Activated CD4-positive, alpha-beta memory T cell treated with anti-CD3 and anti-CD28 coated beads, Interleukin-2, amount 10 ng/mL, durations not matched to agents 7 days and 5 days (primary cell): Measurements from ENCODE around the gene OR51F2. TPM values are rescaled to one million over a fixed set of nuclear protein-coding genes. Genes with fewer than 3 reads are reported as not detected.
"Not testable (repeated sequence)": the region's sequence is repeated elsewhere in the genome, so short reads cannot be mapped to it uniquely, and the experiment has no call there.

Experiments
- CTCF ChIA-PET: fragments of 350-600 bp; sonication (Branson Sonifier 250); formaldehyde crosslinking; loops from one replicate; lab custom pipeline; 2021; ENCODE audit warnings: antibody characterized with exemption, inconsistent platforms; lab: Charles Lee
- POLR2A ChIA-PET: fragments of 350-600 bp; sonication (Branson Sonifier 250); formaldehyde crosslinking; loops from one replicate; lab custom pipeline; 2021; ENCODE audit warnings: antibody characterized with exemption; lab: Charles Lee
- DNase-seq: peaks from one replicate; pipeline ENCODE4 v3.0.0-alpha.2; 2020
- H3K27ac Mint-ChIP-seq: one replicate; pipeline ENCODE4 v1.8.0; 2021; ENCODE audit warnings: mild to moderate bottlenecking, mixed read lengths
- H3K27me3 Mint-ChIP-seq: one replicate; pipeline ENCODE4 v1.8.0; 2021; ENCODE audit warnings: mixed read lengths
- H3K36me3 Mint-ChIP-seq: one replicate; pipeline ENCODE4 v1.8.0; 2021; ENCODE audit warnings: low read depth, mixed read lengths
- H3K4me1 Mint-ChIP-seq: one replicate; pipeline ENCODE4 v1.8.0; 2021; ENCODE audit warnings: mixed read lengths
- H3K4me3 Mint-ChIP-seq: one replicate; pipeline ENCODE4 v1.8.0; 2021; ENCODE audit warnings: mild to moderate bottlenecking, mixed read lengths
- H3K9me3 Mint-ChIP-seq: one replicate; pipeline ENCODE4 v1.8.0; 2021; ENCODE audit warnings: mixed read lengths
- total RNA-seq, 2 experiments: library from RNA; stranded (reverse); gene quantifications; one replicate each; pipeline ENCODE4 v1.2.3, GENCODE V29; 2021

The OR51F2 gene
- not detected for total RNA-seq

DNA sequence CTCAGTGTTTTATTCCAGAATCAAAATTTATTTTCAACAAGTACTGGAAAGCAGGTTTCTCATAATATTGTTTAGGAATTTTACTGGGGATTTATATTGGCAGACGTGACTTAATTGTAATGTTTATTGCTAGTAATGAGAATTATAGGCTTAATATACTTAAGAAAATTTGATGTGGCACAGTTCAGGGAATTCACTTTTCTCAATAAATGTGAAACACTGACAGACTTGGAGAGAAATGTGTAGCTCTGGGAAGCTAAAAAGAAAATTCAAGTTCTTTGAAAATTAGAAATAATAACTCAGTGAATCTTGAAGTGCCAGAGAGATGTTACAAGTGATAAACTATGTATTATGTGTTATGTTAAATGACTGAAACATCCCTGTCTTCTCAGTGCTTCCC, at the start of gene OR51F2:
TSS of gene OR51F2 (plus strand) at position 301 of the 400 bp plus-strand sequence. CDS start 101 bp downstream, outside the sequence.
- H3K4me1 Mint-ChIP-seq, result no peaks in the 10 kb centered on the region
- no peak for DNase-seq
- H3K27me3 Mint-ChIP-seq, result no peaks in the 10 kb centered on the region
- H3K36me3 Mint-ChIP-seq, result no peaks in the 10 kb centered on the region
- H3K9me3 Mint-ChIP-seq, result no peaks in the 10 kb centered on the region
- H3K4me3 Mint-ChIP-seq, result no peak within 1 kb of the TSS
- ChIA-PET POLR2A (no interaction called here), CTCF (no interaction called here)
- H3K27ac Mint-ChIP-seq, result no peak within 1 kb of the TSS

DNA sequence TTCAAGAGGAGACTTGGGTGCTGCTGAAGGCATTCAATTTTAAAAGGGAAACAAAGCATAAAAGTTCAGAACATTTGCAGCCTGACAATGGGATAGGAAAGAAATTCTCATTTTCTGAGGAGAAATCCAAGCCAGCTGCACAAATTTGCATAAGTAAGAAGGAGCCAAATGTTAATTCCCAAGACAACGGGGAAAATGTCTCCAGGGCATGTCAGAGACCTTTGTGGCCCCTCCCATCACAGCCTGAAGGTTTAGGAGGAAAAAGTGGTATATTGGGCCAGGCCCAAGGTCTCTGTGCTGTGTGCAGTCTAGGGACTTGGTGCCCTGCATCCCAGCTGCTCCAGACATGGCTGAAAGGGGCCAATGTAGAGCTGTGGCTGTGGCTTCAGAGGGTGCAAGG, 38.7 kb upstream of the OR51F2 start:
- Mint-ChIP-seq H3K27ac (no peak overlapping the region), H3K4me1 (no peaks in the 10 kb centered on the region), H3K27me3 (no peaks in the 10 kb centered on the region), H3K4me3 (no peak overlapping the region), H3K36me3 (no peaks in the 10 kb centered on the region), H3K9me3 (peaks cover 3% of the 10 kb centered on the region)
- POLR2A ChIA-PET, result no interaction called here
- CTCF ChIA-PET, result no interaction called here
- DNase-seq, result no peak

- DNase-seq, result no peak
- Mint-ChIP-seq H3K4me1 (no peaks in the 10 kb centered on the region), H3K27me3 (peaks cover 1% of the 10 kb centered on the region), H3K27ac (no peak overlapping the region), H3K4me3 (no peak overlapping the region), H3K9me3 (no peaks in the 10 kb centered on the region), H3K36me3 (no peaks in the 10 kb centered on the region)
- ChIA-PET POLR2A (no interaction called here), CTCF (no interaction called here)
Observed at GRCh38 chr11:4797206-4797605, 23.9 kb upstream of the OR51F2 start.

DNA sequence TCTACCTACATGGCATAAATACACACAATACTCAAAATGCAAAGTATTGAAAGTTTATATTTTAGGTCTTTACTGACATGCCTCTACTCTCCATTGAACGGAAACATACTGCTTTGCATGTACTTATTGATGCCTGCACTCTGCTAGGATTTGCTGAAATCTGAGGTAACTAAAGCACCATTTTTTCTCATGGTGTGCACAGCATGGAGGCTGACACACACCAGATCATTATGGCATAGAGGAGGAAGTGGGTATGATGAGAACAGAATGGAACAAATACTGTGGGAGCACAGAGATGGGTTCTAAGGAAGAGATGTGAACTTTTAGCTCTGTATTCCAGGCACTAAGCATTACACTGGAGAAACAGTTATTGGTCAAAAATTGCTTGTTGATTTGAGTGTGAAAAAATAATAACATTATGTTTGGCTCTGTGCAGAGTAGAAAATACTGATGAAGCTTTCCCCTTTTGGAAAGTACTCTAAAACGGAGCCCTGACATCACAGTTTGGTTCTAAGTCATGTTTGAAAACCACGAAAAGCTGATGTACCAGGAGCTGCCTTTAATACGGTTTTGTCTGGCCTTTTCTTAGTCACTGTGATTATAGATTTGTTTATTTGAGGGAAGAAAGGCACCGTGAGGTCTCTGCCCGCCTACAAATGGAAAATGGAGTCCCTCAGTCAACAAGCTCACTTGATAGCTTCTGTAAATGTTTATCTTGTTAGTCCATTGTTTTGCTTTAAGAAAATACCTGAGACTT, 22.5 kb upstream of the OR51F2 start:
- no peaks in the 10 kb centered on the region for H3K9me3 Mint-ChIP-seq
- POLR2A ChIA-PET, result no interaction called here
- H3K27me3 Mint-ChIP-seq, result peaks cover 1% of the 10 kb centered on the region

GRCh38 chr11:4801316-4801715, 19.8 kb upstream of the OR51F2 start:
- H3K36me3 Mint-ChIP-seq, H3K27me3 Mint-ChIP-seq, H3K27ac Mint-ChIP-seq, CTCF ChIA-PET, H3K4me1 Mint-ChIP-seq, DNase-seq, H3K9me3 Mint-ChIP-seq, H3K4me3 Mint-ChIP-seq, POLR2A ChIA-PET: not testable (repeated sequence)

More for the DNA sequence above, 22.5 kb upstream of the OR51F2 start:
- no peaks in the 10 kb centered on the region for H3K4me1 Mint-ChIP-seq
- no peaks in the 10 kb centered on the region for H3K36me3 Mint-ChIP-seq
- CTCF ChIA-PET, result no interaction called here
- no peak overlapping the region for H3K4me3 Mint-ChIP-seq
- H3K27ac Mint-ChIP-seq, result no peak overlapping the region
- no peak for DNase-seq

DNA sequence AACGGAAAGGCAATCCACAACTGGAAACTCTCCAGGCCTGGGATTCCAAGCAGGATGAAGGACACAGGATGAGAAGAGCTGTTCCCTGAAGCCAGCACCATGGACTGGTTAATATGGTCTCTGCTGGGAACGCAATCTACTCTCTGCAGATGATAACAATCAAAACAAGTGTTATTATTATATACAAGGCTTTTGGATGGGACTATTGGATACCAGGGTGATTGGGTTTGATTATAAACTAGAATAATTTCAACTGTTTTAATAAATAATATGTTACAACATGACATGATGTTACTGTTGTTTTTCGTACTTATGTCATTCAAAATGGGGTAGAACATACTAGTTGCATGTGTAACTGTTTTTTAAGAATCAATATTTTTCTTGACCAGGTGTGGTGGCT, 16.8 kb upstream of the OR51F2 start, which contains the start of gene OR52R1:
TSS of gene OR52R1 (minus strand) at position 101 of the 400 bp plus-strand sequence. CDS start at position 101, 0 bp downstream.
- H3K27me3 Mint-ChIP-seq, result peaks cover 1% of the 10 kb centered on the region
- H3K9me3 Mint-ChIP-seq, result no peaks in the 10 kb centered on the region
- no peaks in the 10 kb centered on the region for H3K36me3 Mint-ChIP-seq
- H3K4me1 Mint-ChIP-seq, result no peaks in the 10 kb centered on the region
- ChIA-PET CTCF (no interaction called here), POLR2A (no interaction called here)
- DNase-seq, result no peak
- no peak within 1 kb of the TSS for H3K4me3 Mint-ChIP-seq
- no peak within 1 kb of the TSS for H3K27ac Mint-ChIP-seq

DNA sequence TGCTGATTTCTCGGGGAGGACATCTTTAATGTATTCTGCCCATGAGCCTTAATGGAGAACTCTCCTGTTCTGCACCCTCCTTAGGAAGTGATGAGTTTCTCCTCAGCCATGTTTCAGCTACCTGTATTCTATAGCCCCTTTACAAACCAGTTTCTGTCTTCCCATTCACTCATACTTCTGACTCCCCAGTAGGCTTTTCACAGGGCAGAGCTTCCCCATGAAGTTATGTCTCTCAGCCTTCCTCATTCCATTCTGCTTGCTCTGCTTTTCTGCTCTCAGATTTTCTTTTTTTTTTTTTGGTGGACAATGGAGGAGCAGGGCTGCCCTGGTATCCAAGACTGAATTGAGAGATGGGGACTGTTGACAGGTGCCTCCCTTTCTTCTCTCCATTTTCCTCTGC, 12.6 kb upstream of the OR51F2 start:
- no peaks in the 10 kb centered on the region for H3K36me3 Mint-ChIP-seq
- H3K4me3 Mint-ChIP-seq, result no peak overlapping the region
- H3K27me3 Mint-ChIP-seq, result no peaks in the 10 kb centered on the region
- ChIA-PET POLR2A (no interaction called here), CTCF (no interaction called here)
- H3K4me1 Mint-ChIP-seq, result no peaks in the 10 kb centered on the region
- H3K9me3 Mint-ChIP-seq, result no peaks in the 10 kb centered on the region
- no peak overlapping the region for H3K27ac Mint-ChIP-seq
- no peak for DNase-seq

GRCh38 chr11:4809246-4809645, 11.9 kb upstream of the OR51F2 start:
- ChIA-PET CTCF (interaction anchor here (1.1 kb wide), 1 partner anchor 172 kb away, joined by 3 read pairs; the partner anchor contains the start of gene OR51D1), POLR2A (no interaction called here)
- H3K36me3 Mint-ChIP-seq, result no peaks in the 10 kb centered on the region

GRCh38 chr11:4825132-4825531, 4.0 kb downstream of the OR51F2 start:
- Mint-ChIP-seq H3K4me3 (no peak overlapping the region), H3K27ac (no peak overlapping the region), H3K9me3 (no peaks in the 10 kb centered on the region), H3K27me3 (no peaks in the 10 kb centered on the region), H3K4me1 (no peaks in the 10 kb centered on the region), H3K36me3 (no peaks in the 10 kb centered on the region)
- CTCF ChIA-PET, result no interaction called here
- POLR2A ChIA-PET, result no interaction called here
- DNase-seq, result no peak

More at GRCh38 chr11:4809246-4809645, 11.9 kb upstream of the OR51F2 start:
- Mint-ChIP-seq H3K9me3 (no peaks in the 10 kb centered on the region), H3K27me3 (no peaks in the 10 kb centered on the region), H3K4me1 (no peaks in the 10 kb centered on the region), H3K4me3 (no peak overlapping the region), H3K27ac (no peak overlapping the region)
- no peak for DNase-seq

- ChIA-PET POLR2A (no interaction called here), CTCF (interaction anchor here (0.8 kb wide), 1 partner anchor 189 kb away, joined by 4 read pairs; the partner anchor contains the start of gene OR51D1)
- Mint-ChIP-seq H3K27me3 (no peaks in the 10 kb centered on the region), H3K4me3 (no peak overlapping the region), H3K27ac (no peak overlapping the region), H3K36me3 (no peaks in the 10 kb centered on the region), H3K4me1 (no peaks in the 10 kb centered on the region), H3K9me3 (no peaks in the 10 kb centered on the region)
- DNase-seq, result no peak
Observed at GRCh38 chr11:4826425-4826824, 5.3 kb downstream of the OR51F2 start.

- Mint-ChIP-seq H3K27ac (no peak overlapping the region), H3K9me3 (no peaks in the 10 kb centered on the region), H3K36me3 (no peaks in the 10 kb centered on the region), H3K27me3 (no peaks in the 10 kb centered on the region), H3K4me1 (no peaks in the 10 kb centered on the region), H3K4me3 (no peak overlapping the region)
- ChIA-PET CTCF (no interaction called here), POLR2A (no interaction called here)
- DNase-seq, result no peak
Observed at GRCh38 chr11:4830346-4830745, 9.2 kb downstream of the OR51F2 start.

- Mint-ChIP-seq H3K36me3 (no peaks in the 10 kb centered on the region), H3K4me1 (no peaks in the 10 kb centered on the region), H3K9me3 (no peaks in the 10 kb centered on the region), H3K4me3 (no peak overlapping the region), H3K27me3 (no peaks in the 10 kb centered on the region), H3K27ac (no peak overlapping the region)
- DNase-seq, result no peak
- CTCF ChIA-PET, result no interaction called here
- POLR2A ChIA-PET, result no interaction called here
Observed at GRCh38 chr11:4830909-4831308, 9.8 kb downstream of the OR51F2 start.

DNA sequence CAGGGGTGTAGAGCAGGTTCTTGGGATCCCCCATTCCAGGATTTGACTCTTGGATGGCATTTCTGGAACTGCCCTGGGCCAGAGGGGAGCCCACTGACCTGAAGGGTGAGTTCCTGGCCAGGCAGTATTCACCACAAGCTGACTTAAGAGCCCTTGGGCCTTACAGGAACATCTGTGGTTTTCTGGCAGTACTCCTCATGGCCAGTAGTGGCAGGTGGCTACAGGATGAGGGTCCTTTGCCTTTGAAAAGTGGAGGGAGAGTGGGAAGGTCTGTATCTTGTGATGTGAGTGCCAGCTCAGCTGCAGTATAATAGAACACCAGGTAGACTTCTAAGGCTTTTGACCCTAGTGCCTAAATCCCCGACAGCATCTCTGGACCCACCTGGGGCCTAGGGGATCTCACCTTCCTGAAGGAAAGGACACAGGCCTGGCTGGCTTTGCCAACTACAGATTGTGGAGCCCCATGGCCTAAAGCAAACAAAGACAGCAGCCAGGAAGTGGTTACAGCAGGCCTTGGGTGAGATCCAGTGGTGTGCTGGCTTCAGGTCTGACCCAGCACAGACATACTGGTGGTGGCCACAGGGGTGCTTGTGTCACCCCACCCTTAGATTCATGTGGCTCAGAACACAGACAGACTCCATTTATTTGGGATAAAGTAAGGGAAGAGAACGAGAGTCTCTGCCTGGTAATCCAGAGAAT, 18.9 kb downstream of the OR51F2 start:
- ChIA-PET CTCF (no interaction called here), POLR2A (no interaction called here)
- DNase-seq, result no peak
- no peaks in the 10 kb centered on the region for H3K36me3 Mint-ChIP-seq
- no peaks in the 10 kb centered on the region for H3K9me3 Mint-ChIP-seq
- H3K4me1 Mint-ChIP-seq, result no peaks in the 10 kb centered on the region
- no peak overlapping the region for H3K4me3 Mint-ChIP-seq
- no peak overlapping the region for H3K27ac Mint-ChIP-seq
- no peaks in the 10 kb centered on the region for H3K27me3 Mint-ChIP-seq
